Stimulated activated naive CD8-positive, alpha-beta T cell treated with anti-CD3 and anti-CD28 coated beads, Interleukin-15, Interleukin-2, amounts not matched to agents 100 ng/mL and 50 ng/mL, for 24 hours (primary cell): ENCODE measurements around the gene PRSS1.
A peak's percentile ranks its signal among the peaks of the same experiment; 100 is the strongest.
"Not testable (repeated sequence)": the region's sequence is repeated elsewhere in the genome, so short reads cannot be mapped to it uniquely, and the experiment has no call there.

Source experiments
- H3K27ac Mint-ChIP-seq: one replicate; pipeline ENCODE4 v1.8.0; 2021; ENCODE audit warnings: mild to moderate bottlenecking, mixed read lengths
- H3K27me3 Mint-ChIP-seq: one replicate; pipeline ENCODE4 v1.8.0; 2021; ENCODE audit warnings: mixed read lengths
- H3K36me3 Mint-ChIP-seq: one replicate; pipeline ENCODE4 v1.8.0; 2021; ENCODE audit warnings: low read depth, mixed read lengths
- H3K4me1 Mint-ChIP-seq: one replicate; pipeline ENCODE4 v1.8.0; 2021; ENCODE audit warnings: low read depth, mixed read lengths
- H3K4me3 Mint-ChIP-seq: one replicate; pipeline ENCODE4 v1.8.0; 2021; ENCODE audit warnings: mild to moderate bottlenecking, mixed read lengths
- H3K9me3 Mint-ChIP-seq: one replicate; pipeline ENCODE4 v1.8.0; 2021; ENCODE audit warnings: mixed read lengths

Gene PRSS1

DNA sequence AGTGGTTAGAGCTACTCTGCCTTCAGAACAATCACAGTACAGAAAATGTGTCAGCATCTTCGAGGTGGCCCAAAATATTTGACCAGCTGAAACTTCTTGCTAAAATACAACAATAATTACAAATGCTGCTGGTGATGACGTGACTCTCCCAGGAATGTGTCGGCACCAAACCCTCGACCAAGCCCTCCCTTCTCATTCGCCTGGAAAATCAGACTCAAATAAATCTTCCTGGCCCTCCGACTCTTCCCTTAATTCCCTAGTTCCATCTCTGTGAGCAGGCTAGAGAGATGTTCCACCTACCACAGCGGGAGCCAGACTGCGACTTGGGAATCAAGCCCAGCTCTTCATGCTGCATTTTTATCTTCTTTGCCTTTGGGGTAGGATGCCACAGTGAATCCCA, 25.6 kb downstream of the PRSS1 start:
- Mint-ChIP-seq H3K9me3 (no peaks in the 10 kb centered on the region), H3K27me3 (no peaks in the 10 kb centered on the region), H3K36me3 (no peaks in the 10 kb centered on the region), H3K4me3 (no peak overlapping the region), H3K4me1 (peaks cover 11% of the 10 kb centered on the region), H3K27ac (no peak overlapping the region)

DNA sequence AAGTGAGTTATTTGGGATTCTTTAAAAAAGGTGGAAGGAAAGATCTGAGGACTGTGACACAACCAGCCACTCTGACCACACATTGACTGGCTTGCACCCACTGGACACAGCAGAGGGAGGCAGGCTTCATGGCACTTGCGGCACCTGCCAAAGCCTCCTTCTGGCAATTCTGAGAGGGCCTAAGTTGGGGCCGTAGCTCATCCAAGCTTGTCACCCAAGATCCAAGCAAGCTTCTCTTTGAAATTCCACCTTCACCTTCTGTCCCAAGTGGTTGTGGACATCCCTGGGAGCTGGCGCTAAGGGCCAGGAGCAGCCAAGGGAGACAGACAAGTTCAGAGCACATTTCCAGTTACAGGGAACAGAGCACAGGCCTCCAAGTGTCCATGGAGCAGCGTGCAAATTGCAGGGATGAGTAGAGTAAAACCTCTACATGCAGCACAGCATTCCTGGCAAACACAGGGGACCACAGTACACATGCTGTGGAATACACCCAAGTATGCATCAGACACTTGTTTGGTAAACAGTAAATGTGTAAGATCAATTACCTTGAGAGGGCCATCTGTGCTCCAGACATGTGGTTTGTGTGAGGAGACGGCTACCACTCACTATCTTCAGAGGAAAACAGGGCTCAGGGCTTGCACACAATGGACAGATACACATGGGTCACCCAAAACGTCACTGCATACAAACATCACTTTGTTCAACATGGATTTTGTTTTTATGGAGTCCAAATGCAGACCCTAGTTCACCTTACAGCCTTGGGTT, 26.3 kb downstream of the PRSS1 start:
- not testable (repeated sequence) for H3K27me3 Mint-ChIP-seq, H3K27ac Mint-ChIP-seq, H3K4me3 Mint-ChIP-seq, H3K36me3 Mint-ChIP-seq, H3K4me1 Mint-ChIP-seq, H3K9me3 Mint-ChIP-seq

- no peaks in the 10 kb centered on the region for H3K36me3 Mint-ChIP-seq
- no peak overlapping the region for H3K27ac Mint-ChIP-seq
- H3K9me3 Mint-ChIP-seq: no peaks in the 10 kb centered on the region
- no peak overlapping the region for H3K4me3 Mint-ChIP-seq
- H3K27me3 Mint-ChIP-seq: no peaks in the 10 kb centered on the region
- H3K4me1 Mint-ChIP-seq: no peaks in the 10 kb centered on the region
Observed at GRCh38 chr7:142776206-142776844, 27.1 kb downstream of the PRSS1 start.

GRCh38 chr7:142776845-142777225, 27.6 kb downstream of the PRSS1 start:
- not testable (repeated sequence) for H3K9me3 Mint-ChIP-seq, H3K36me3 Mint-ChIP-seq

DNA sequence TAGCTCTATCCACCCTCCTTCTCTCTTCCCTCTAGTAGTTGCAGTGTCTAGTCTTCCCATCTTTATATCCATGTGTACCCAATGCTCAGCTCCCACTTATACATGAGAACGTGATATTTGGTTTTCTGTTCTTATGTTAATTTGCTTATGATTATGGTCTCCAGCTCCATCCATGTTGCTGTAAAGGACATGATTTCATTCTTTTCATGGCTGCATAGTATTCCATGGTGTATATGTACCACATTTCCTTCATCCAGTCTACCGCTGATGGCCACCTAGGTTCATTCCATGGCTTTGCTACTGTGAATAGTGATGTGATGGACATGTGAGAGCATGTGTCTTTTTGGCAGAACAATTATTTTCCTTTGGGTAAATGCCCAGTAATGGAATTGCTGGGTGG, 28.0 kb downstream of the PRSS1 start:
- no peak overlapping the region for H3K4me3 Mint-ChIP-seq
- H3K4me1 Mint-ChIP-seq: no peaks in the 10 kb centered on the region
- no peaks in the 10 kb centered on the region for H3K9me3 Mint-ChIP-seq
- H3K27ac Mint-ChIP-seq: no peak overlapping the region
- H3K27me3 Mint-ChIP-seq: no peaks in the 10 kb centered on the region
- no peaks in the 10 kb centered on the region for H3K36me3 Mint-ChIP-seq

More at GRCh38 chr7:142776845-142777225, 27.6 kb downstream of the PRSS1 start:
- not testable (repeated sequence) for H3K27me3 Mint-ChIP-seq, H3K4me3 Mint-ChIP-seq, H3K4me1 Mint-ChIP-seq, H3K27ac Mint-ChIP-seq

DNA sequence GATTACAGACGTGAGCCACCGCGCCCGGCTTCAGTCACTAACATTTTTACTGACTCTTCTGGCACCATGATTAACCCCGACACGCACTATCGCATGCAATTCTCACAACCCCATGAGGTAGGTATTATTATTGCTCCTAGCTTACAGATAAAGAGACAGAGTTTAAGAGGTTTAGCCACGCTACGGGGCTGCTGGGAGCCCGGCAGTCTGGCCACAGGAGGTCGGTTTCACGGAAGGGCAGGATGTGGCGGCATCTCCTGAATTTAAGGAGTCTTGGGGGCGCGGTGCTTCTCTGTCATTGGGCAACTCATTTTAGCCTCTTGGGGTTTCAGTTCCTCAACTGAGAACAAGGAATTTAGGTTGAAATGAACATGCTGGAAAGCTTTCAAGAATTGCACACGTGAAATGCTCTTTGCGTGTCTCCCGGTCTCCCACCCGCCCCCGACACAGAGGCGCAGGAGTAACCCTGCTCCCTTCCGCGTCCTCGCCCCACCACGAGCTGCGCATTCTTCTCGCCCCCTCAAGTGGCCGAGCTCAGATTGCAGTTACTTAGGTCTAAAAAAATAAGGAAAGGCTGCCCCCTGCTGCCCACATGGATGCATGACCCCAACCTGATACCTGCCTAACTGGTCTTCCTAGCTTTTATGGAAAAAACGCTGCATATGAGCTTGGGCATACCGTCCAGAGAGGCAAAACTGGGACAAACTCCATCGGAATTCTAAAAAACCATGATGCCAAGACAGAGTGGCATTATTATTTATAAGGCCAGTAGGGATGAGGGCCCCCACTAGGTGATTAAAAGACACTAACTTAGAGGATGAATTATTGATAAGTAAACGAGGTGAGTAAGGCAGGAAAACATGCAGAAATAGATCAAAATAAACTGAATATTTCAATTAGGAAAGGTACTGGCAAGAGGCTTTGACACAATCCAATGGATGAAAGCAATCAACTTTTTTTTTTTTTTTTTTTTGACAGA, 33.9 kb downstream of the PRSS1 start:
- Mint-ChIP-seq H3K27me3 (no peaks in the 10 kb centered on the region), H3K27ac (peak overlapping the region; percentile 87), H3K4me3 (peak overlapping the region; percentile 80), H3K4me1 (peaks cover 19% of the 10 kb centered on the region), H3K36me3 (peaks cover 10% of the 10 kb centered on the region), H3K9me3 (no peaks in the 10 kb centered on the region)

GRCh38 chr7:142784096-142784495, 34.8 kb downstream of the PRSS1 start:
- Mint-ChIP-seq H3K36me3 (peaks cover 19% of the 10 kb centered on the region), H3K4me1 (peaks cover 25% of the 10 kb centered on the region), H3K27me3 (no peaks in the 10 kb centered on the region), H3K9me3 (no peaks in the 10 kb centered on the region), H3K27ac (peak overlapping the region; percentile 87), H3K4me3 (peak overlapping the region; percentile 30)

DNA sequence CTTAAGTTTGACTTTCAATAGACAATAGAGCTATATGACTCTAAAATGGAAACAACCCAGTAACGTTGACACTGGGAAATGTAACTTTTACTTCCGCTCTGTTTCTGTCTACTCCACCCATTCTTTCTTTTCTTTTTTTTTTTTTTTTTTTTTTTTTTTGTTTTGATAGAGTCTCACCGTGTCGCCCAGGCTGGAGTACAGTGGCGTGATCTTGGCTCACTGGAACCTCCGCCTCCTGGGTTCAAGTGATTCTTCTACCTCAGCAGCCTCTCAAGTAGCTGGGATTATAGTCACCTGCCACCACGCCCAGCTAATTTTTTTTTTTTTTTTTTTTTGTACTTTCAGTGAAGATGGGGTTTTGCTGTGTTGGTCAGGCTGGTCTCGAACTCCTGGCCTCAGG, 35.4 kb downstream of the PRSS1 start:
- Mint-ChIP-seq H3K4me3 (peak overlapping the region; percentile 14), H3K9me3 (no peaks in the 10 kb centered on the region), H3K27me3 (no peaks in the 10 kb centered on the region), H3K36me3 (peaks cover 25% of the 10 kb centered on the region), H3K4me1 (peaks cover 28% of the 10 kb centered on the region), H3K27ac (peak overlapping the region; percentile 53)

DNA sequence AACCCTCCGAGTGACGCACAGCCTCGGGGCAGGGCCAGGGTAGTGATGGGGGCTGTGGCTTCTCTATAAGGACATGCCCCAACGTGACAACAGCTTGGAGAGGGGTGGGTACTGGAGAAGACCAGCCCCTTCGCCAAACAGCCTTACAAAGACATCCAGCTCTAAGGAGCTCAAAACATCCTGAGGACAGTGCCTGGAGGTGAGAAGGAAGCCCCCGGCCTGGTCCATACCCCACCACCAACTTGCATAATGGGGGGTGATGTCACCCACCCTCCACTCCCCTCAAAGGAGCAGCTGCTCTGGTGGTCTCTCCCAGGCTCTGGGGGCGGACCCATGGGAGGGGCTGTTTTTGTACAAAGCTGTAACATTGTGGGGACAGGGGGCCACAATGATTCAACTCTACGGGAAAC, 36.6 kb downstream of the PRSS1 start:
- peak overlapping the region; percentile 86 for H3K27ac Mint-ChIP-seq
- no peaks in the 10 kb centered on the region for H3K27me3 Mint-ChIP-seq
- H3K4me3 Mint-ChIP-seq: peak overlapping the region; percentile 75
- no peaks in the 10 kb centered on the region for H3K9me3 Mint-ChIP-seq
- H3K36me3 Mint-ChIP-seq: peaks cover 37% of the 10 kb centered on the region
- H3K4me1 Mint-ChIP-seq: peaks cover 28% of the 10 kb centered on the region

GRCh38 chr7:142787034-142787768, 37.9 kb downstream of the PRSS1 start:
- Mint-ChIP-seq H3K27ac (peak overlapping the region; percentile 100), H3K9me3 (no peaks in the 10 kb centered on the region), H3K4me1 (peaks cover 35% of the 10 kb centered on the region), H3K4me3 (peak overlapping the region; percentile 99), H3K27me3 (no peaks in the 10 kb centered on the region), H3K36me3 (peaks cover 46% of the 10 kb centered on the region)

DNA sequence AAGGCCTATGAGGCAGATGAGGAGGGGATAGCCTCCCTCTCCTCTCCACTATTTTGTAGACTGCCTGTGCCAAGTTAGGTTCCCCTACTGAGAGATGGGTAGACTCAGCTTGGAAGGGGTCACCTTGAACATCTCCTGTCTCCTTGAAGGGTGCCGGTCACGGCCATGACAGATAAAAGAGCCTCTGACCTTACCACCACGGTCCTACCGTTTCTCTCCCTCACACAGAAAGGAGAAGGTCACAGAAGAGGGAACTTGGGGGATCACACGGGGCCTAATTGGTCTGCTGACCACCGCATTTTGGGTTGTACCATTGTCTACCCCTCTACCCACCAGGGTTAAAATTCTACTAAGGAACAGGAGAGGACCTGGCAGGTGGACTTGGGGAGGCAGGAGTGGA, 38.5 kb downstream of the PRSS1 start:
- Mint-ChIP-seq H3K27ac (peak overlapping the region; percentile 100), H3K9me3 (no peaks in the 10 kb centered on the region), H3K27me3 (no peaks in the 10 kb centered on the region), H3K4me3 (peak overlapping the region; percentile 99), H3K4me1 (peaks cover 40% of the 10 kb centered on the region), H3K36me3 (peaks cover 52% of the 10 kb centered on the region)

DNA sequence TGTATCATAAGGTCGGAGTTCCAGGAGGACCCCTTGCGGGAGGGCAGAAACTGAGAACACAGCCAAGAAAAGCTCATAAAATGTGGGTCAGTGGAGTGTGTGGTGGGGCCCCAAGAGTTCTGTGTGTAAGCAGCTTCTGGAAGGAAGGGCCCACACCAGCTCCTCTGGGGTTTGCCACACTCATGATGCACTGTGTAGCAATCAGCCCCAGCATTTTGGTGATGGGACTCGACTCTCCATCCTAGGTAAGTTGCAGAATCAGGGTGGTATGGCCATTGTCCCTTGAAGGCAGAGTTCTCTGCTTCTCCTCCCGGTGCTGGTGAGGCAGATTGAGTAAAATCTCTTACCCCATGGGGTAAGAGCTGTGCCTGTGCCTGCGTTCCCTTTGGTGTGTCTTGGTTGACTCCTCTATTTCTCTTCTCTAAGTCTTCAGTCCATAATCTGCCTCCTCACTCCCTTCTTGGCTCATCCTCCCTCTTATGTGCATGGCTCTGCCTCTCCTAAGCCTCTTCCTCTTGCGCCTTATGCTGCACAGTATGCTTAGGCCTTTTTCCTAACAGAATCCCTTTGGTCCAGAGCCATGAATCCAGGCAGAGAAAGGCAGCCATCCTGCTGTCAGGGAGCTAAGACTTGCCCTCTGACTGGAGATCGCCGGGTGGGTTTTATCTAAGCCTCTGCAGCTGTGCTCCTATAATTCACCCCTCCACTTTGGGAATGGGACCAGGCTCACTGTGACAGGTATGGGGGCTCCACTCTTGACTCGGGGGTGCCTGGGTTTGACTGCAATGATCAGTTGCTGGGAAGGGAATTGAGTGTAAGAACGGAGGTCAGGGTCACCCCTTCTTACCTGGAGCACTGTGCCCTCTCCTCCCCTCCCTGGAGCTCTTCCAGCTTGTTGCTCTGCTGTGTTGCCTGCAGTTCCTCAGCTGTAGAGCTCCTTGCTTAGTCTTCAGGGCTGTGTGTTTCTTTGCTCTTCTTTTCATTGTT, 39.3 kb downstream of the PRSS1 start:
- peaks cover 40% of the 10 kb centered on the region for H3K4me1 Mint-ChIP-seq
- H3K27me3 Mint-ChIP-seq: no peaks in the 10 kb centered on the region
- peak overlapping the region; percentile 100 for H3K27ac Mint-ChIP-seq
- H3K4me3 Mint-ChIP-seq: peak overlapping the region; percentile 99
- no peaks in the 10 kb centered on the region for H3K9me3 Mint-ChIP-seq
- peaks cover 60% of the 10 kb centered on the region for H3K36me3 Mint-ChIP-seq

DNA sequence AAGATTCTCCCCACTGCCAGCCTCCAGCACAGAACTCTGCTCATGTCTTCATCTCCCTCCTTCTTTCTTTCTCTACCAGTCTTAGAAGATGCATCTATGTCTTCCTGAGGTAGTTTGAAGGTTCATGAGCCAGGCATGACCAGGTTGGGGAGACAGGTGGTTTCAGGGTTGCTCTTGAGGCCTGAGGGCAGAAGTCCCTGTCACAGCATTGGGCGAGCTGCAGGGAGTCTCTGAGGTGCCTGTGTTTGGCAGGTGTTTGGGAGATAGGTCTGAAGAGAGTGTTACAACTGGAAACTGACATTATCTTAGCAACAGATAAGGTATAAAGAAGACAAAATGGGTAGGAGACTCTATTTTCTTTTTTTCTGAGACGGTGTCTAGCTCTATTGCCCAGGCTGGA, 40.2 kb downstream of the PRSS1 start:
- no peaks in the 10 kb centered on the region for H3K9me3 Mint-ChIP-seq
- H3K4me1 Mint-ChIP-seq: peaks cover 43% of the 10 kb centered on the region
- H3K27me3 Mint-ChIP-seq: no peaks in the 10 kb centered on the region
- H3K36me3 Mint-ChIP-seq: peaks cover 68% of the 10 kb centered on the region
- H3K27ac Mint-ChIP-seq: peak overlapping the region; percentile 100
- peak overlapping the region; percentile 99 for H3K4me3 Mint-ChIP-seq
